Stimulated activated CD8-positive, alpha-beta memory T cell treated with anti-CD3 and anti-CD28 coated beads, Interleukin-12 subunit alpha, Interleukin-12 subunit beta, amount 100 ng/mL, for 1 hour (primary cell): ENCODE results near the gene RC3H1.
"Not testable (repeated sequence)": the region's sequence is repeated elsewhere in the genome, so short reads cannot be mapped to it uniquely, and the experiment has no call there.

ENCODE experiments used
- DNase-seq: peaks from one replicate; pipeline ENCODE4 v3.0.0-alpha.2; 2020; ENCODE audit warnings: low read depth

Gene RC3H1, protein sequence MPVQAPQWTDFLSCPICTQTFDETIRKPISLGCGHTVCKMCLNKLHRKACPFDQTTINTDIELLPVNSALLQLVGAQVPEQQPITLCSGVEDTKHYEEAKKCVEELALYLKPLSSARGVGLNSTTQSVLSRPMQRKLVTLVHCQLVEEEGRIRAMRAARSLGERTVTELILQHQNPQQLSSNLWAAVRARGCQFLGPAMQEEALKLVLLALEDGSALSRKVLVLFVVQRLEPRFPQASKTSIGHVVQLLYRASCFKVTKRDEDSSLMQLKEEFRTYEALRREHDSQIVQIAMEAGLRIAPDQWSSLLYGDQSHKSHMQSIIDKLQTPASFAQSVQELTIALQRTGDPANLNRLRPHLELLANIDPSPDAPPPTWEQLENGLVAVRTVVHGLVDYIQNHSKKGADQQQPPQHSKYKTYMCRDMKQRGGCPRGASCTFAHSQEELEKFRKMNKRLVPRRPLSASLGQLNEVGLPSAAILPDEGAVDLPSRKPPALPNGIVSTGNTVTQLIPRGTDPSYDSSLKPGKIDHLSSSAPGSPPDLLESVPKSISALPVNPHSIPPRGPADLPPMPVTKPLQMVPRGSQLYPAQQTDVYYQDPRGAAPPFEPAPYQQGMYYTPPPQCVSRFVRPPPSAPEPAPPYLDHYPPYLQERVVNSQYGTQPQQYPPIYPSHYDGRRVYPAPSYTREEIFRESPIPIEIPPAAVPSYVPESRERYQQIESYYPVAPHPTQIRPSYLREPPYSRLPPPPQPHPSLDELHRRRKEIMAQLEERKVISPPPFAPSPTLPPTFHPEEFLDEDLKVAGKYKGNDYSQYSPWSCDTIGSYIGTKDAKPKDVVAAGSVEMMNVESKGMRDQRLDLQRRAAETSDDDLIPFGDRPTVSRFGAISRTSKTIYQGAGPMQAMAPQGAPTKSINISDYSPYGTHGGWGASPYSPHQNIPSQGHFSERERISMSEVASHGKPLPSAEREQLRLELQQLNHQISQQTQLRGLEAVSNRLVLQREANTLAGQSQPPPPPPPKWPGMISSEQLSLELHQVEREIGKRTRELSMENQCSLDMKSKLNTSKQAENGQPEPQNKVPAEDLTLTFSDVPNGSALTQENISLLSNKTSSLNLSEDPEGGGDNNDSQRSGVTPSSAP

DNA sequence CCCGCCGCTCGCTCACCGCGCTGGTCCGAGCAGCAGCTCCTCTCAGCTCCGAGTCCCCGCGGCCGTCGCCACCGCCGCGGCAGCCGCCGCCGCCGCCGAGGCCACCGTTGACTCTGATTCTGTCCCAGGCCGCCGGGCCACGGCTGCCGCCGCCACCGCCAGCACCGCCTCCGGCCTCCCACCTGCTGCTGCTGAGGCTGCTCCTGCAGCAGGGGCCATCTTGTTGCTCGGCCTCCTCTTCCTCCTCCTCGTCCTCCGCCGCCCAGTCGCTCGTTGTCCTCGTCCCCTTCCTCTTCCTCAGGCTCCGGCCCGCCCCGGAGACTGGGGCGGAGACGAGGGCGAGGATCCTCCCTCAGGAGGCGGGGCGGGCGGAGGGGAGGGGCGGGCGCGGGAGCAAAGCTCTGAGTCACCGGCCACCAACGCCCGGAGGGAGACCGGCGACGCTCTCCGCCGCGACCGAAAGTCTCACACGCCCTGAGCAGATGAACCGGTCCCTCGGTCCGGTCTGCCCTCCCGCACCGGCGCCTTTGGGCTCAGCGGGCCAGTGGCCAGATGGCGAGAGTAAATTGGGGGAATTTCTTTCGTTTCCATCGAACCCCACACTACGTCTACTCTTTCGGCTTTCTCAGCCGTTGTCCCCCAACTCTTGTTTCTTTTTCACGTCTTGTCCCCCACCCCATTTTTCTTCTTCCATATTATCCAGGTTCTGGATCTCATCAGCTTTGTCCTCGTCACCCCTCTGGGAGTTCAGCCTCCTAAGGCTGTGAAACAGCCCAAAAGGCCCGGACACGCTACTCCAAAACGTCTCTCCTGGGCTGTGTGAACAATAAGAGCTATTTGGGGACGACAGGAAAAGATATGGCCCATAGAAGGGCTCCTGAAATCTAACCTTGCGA is at the start of gene RC3H1:
RC3H1 (minus strand) TSS at position 278 of the 896 bp plus-strand sequence. CDS start 29,372 bp downstream, outside the sequence.
- DNase-seq = peak; percentile 82

DNA sequence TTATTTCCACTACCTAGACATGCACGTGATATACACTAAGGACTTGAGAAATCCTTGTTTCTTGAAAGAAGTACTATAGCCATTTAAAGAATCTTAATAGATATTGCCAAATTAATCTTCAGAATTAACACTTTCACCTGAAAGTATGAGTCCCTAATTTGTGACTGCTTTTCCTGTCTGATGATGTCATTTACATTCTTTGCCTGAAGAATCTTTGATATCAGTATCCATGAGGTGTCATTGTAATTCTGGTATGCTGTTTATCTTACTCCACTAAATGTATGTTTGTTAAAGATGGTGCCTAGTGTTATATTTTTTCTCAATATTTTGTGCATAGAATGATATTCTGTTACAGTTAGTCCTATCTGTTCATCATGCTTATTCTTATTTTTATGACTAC is 48.5 kb upstream of the RC3H1 start:
- no peak for DNase-seq

DNA sequence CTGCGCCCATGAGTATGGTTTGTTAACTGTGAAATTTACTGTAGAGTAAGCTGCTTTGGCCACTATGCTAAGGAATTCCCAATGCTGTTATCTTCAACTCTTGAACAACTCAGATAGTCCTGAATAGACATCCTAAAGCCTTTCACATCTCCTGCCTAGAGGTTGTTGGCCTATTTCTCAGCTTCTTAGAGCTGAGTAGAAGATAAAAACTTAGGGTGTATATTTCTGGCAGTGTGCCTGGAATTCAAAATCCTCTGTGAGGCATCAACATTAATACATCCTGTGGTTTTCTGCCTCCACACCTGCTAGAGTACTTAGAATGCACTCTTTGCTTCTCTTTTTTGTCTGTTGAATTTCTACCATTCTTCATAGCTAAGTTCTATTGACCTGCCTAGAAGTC is 45.8 kb upstream of the RC3H1 start:
- no peak for DNase-seq

DNA sequence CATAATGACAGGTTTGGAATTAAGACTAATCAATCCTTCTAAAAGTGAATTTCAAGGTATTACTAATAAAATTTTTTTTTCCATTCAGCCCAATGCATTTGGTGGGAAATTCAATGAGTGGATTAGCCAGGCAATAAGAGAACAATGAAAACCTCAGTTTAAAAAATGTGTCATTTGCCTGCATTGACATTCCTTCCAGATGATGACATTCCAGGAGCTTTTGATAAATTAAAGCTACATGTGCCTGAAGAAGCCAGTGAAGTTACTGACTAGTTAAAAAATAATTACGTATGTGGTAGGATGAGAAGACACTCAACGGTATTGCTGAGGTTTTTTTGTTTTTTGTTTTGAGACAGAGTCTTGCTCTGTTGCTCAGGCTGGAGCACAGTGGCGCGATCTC is 37.9 kb upstream of the RC3H1 start:
- DNase-seq = no peak

DNA sequence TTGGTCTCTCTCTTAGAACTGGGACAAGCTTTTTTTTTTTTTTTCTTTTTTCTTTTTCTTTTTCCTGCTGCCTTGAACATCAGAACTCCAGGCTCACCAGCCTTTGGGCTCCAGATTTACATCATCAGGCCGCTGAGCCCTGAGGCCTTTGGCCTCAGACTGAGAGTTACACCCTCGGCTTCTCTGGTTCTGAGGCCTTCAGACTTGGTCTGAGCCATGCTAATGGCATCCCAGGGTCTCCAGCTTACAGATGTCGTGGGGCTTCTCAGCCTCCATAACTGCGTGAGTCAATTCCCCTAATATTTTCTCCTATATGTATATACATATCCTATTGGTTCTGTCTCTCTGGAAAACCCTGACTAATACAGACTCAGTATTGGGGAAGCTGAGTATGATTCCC is 36.5 kb upstream of the RC3H1 start:
- no peak for DNase-seq

DNA sequence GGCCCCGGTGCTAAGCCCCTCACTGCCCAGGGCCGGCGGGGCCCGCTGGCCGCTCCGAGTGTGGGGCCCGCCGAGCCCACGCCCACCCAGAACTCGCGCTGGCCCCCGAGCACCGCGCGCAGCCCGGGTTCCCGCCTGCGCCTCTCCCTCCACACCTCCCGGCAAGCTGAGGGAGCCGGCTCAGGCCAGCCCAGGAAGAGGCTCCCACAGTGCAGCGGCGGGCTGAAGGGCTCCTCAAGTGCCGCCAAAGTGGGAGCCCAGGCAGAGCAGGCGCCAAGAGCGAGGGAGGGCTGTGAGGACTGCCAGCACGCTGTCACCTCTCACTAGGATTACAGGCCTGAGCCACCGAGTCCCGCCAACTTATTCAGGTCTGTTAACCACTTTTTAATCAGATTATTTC is 34.5 kb upstream of the RC3H1 start:
- not testable (repeated sequence) for DNase-seq

DNA sequence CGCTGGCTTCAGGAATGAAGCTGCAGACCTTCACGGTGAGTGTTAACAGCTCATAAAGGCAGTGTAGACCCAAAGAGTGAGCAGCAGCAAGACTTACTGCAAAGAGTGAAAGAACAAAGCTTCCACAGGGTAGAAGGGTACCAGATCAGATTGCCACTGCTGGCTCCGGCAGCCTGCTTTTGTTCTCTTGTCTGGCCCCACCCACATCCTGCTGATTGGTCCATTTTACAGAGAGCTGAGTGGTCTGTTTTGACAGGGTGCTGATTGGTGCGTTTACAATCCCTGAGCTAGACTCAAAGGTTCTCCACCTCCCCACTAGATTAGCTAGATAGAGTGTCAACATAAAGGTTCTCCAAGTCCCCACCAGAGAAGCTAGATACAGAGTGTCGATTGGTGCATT is 33.6 kb upstream of the RC3H1 start:
- not testable (repeated sequence) for DNase-seq

DNA sequence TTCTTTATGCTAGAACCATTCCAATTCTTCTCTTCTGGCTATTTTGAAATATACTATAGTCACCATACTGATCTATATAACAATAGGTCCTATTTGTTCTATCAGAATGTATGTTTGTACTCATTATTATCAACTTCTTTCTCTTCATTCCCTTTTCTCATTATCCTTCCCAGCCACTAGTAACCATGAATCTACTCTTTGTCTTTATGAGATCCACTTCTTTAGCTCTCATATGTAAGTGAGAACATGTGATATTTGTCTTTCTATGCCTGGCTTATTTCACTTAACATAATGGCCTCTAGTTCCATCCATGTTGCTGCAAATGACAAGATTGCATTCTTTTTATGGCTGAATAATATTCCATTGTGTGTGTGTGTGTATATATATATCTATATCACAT is 31.7 kb upstream of the RC3H1 start:
- no peak for DNase-seq

DNA sequence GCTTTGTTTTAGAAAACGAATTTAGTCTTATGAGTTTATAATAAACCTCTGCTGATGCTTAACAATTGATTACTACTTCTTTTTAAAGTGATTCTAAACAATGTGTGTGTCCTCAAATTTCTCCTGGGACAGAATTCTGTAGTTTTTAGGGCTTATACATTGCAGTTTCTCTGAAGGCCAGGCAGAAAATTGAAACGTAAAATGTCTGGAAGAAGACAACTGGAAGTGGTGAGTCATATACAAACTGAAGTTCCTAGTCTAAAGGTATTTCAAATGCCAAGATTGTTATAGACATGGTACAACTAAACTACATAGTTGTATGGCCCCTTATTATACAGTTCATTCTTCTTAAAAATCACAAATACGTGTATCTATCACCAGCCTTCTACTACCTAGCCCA is 30.5 kb upstream of the RC3H1 start:
- DNase-seq = no peak

DNA sequence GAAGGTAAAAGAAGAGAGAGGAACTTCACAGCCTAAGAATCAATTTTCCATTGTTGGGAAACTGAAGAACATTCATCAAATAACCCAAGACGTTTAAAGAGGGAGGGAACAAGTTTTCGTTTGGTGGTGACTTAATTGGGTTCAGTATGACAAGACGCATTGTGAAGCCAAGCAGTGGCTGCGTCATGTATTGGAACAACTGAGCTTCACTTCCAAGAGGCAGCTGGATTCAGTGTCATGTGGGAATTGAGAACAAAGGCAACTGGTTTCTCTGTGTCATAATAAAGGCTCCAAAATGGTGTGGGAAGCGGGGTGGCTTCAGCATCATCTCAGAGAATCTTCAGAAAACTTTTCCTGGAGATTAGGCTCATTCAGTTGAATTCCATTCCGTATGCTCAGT is 29.8 kb upstream of the RC3H1 start:
- DNase-seq = no peak

DNA sequence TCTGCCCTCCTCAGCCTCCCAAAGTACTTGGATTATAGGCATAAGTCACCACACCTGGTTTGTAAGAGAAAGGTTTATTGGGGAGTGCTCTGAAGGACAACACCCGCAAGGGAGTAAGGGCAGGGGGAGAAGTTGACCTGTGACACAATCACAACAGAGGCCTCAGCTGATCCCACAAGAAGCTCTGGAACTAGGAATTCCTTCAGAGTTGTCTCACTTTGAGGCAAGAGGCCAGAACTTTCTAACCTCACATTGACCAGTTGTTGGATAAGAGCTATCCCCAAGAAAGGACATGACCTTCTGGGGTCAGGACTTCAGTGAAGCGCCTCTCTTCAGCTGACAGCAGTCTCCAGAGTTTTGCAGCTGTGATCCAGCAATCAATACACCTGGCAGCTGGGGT is 27.4 kb upstream of the RC3H1 start:
- no peak for DNase-seq

DNA sequence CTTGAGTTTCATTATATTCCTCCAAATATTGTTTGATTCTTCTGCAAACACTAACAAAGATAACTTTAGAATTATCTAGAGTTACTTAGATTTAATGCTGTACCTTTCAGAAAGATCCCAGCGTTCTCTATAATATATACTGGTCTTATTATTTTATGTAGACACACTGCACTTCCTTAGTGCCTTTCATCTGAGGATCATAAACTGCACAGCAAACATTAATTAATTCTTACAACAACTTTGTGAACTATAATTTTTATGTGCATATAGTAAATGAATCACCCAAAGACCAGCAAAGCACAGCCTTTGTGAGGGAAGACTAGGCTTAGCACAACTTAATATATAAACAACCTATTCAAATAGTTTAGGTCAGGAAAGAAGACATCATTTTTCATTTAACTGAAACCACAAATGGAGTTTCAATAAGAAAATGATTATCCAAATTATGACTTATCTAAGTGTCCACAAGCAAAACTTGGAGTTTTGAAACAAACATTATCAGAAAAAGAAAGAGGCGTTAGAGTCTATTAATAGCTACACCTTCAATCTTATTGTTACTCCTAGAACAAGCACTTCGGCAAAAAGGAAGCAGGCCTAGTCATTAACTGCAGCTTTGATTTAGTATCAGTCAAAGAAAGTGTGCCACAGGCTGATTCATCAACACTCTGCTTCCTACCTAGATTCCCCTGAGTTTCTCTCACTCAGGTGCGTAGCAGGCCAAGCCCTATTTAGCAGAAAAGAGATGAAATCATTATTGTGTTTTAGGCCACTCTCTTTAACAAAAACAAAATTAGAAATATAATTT is 22.5 kb upstream of the RC3H1 start:
- DNase-seq = no peak

DNA sequence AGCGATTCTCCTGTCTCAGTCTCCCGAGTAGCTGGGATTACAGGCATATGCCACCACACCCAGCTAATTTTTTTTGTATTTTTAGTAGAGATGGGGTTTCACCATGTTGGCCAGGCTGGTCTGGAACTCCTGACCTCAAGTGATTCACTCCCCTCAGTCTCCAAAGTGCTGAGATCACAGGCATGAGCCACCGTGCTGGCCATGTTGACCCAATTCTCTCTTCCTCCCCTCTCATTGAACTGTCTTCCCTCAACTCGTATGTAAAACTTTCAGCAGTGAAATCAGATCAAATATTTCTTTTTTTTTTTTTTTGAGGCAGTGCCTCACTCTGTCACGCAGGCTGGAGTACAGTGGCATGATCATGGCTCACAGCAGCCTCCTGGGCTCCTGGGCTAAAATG is 20.4 kb upstream of the RC3H1 start:
- not testable (repeated sequence) for DNase-seq

DNA sequence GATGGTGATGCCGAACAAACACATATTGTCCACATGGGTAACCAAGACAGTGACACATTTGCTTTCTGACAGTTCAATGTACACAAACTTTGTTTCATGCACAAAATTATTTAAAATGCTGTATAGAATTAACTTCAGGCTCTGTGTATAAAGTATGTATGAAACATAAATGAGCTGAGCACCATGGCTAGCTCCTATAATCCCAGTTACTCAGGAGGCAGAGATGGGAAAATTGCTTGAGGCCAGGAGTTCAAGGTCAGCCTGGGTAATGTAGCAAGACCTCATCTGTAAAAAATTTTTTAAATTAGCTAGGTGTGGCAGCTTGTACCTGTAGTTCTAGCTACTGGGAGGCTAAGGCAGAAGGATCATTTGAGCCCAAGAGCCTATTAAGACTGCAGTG is 19.2 kb upstream of the RC3H1 start:
- DNase-seq = no peak

DNA sequence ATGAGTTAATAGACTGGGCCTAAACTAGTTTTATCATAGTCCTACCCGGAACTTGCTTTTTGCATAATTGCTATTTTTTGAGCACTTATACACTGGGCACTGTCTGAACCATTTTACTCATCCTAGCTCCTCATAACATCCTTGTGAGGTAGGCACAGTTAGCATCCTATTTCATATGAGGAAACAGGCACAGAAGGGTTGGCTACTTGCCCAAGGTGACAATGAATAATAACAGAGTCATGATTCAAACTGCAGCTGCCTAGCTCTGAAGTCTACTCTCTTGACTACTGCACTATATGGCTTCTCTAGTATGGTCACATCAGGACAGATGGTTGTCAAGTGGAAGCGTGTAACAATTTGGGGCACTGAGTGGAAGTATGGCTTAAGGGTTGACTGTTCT is 18.2 kb upstream of the RC3H1 start:
- no peak for DNase-seq

DNA sequence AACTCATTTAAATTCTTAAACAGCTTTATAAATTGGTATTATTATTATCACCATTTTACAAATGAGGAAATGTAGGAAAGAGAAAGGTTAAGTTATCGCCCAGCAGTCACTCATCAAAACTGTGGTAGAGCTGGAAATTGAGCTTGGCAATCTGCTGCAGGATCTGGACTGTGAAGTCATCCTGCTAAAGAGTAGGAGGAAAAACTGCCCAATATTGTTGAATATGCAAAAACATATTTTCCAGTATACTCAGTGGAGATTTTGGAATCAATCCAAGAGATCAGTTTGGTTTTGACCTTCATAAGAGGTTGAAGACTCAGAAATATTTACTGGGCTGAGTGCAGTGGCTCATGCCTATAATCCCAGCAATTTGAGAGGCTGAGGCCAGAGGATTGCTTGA is 16.9 kb upstream of the RC3H1 start:
- no peak for DNase-seq

DNA sequence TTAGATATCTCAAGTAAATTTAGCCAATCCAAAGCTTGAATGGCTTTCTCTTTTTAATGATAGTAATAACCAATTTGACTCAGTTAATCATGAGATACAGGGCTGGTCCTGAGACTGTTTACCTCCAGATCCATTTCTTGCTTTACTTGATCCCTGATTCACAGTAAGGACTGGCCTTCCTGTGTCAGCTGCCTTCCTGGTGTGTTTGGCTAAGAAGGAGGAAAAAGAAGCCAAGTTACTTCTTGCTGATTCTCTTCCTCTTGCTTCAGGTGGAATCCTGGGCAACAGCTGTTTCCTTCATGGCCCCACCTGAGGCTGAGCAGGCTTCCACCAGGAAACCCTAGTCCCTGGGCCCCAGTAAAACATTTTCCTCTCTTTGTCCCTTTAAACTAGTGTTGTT is 14.6 kb upstream of the RC3H1 start:
- no peak for DNase-seq

DNA sequence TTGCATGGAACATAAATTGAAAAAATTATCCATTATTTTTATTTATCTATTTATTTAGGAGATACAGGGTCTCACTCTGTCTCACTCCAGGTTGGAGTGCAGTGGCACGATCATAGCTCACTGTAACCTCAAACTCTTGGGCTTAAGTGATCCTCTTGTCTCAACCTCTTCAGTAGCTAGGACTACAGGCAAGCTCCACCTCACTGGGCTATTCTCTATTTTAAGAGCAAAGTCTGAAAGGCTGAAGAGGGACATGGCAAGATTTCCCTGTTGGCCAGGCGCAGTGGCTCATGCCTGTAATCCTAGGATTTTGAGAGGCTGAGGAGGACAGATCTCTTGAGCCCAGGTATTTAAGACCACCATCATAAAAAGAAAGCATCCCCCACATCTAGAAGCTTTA is 14.0 kb upstream of the RC3H1 start:
- no peak for DNase-seq

DNA sequence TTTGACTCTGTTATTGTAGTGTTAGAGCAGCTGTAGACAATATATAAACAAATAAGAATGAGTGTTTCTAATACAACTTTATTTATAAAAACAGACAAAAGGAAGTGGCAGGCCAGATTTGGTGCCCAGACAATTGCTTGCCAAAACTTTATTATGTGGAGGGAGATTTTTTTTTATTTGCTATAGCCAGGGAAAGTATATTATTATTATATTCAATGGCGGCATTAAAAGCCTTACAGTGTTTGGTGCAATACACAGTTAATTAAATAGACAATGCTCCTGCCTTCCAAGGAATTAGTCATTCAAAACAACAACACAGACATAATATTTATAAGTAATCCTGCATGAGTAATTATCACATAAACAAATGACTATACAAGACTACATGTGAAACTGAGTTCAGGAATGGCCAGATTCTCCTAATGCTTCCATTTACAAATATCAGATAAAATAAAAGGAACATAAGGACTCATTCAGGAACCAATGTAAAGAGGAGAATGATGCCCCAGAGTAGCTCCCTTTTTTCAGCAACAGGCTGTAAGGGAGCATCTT is 10.6 kb upstream of the RC3H1 start:
- no peak for DNase-seq

DNA sequence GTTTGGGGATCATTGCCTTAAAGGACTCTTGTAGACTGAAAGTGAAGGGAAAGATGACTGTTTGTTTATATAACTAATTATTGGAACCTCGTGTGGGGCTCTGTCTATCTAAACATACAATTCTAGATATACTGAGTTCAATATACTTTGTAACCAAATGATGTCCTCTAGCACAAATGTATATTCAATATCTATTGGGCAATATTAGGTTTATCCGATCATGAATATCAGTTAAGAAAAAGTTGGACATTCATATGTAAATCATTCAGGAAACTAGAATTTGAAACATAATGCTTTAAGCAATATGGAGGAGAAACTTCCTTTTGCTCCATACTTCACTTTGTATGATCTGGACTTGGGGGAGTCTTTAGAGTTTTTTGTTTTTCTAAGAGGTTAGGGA is 8.9 kb upstream of the RC3H1 start:
- DNase-seq = no peak

DNA sequence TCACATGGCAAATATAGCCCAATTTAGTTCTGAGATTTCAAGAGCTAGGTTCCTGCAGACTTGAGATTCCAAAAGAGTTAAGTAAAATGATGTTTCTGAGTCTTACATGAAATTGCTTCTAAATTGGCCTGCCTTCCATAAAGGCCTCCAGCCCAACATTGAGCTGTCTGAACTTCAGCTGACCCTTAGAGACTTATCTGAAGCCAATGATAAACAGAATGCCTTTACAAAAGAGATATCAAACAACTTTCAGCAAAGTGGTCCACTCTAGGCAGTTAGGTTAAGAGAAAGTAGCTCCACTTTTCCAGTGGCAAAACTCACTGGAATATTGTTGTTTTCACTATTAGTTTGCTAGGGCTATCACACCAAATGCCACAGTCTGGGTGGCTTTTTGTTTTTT is 6.3 kb upstream of the RC3H1 start:
- no peak for DNase-seq
